NOMO-1 (cell line): ENCODE data around the gene VPS37B.

Experiments used
- DNase-seq, 2 experiments: peaks; one replicate each; lab custom pipeline; 2025; ENCODE audit not compliant: unreplicated experiment in 2 of 2; lab: John Stamatoyannopoulos, UW

Gene VPS37B

GRCh38 chr12:122855071-122855829, 40.7 kb downstream of the VPS37B start:
- no peak for DNase-seq

GRCh38 chr12:122854554-122854953, 41.4 kb downstream of the VPS37B start:
- DNase-seq = no peak

GRCh38 chr12:122853582-122854245, 42.2 kb downstream of the VPS37B start:
- DNase-seq = no peak

GRCh38 chr12:122852336-122853275, 43.3 kb downstream of the VPS37B start:
- DNase-seq = no peak

GRCh38 chr12:122851820-122852219, 44.1 kb downstream of the VPS37B start:
- DNase-seq = no peak

GRCh38 chr12:122850695-122851350, 45.1 kb downstream of the VPS37B start:
- DNase-seq = no peak

- DNase-seq = no peak
Measured at GRCh38 chr12:122850048-122850445, 45.9 kb downstream of the VPS37B start.

- DNase-seq = no peak
Measured at GRCh38 chr12:122849352-122850047, 46.4 kb downstream of the VPS37B start.

- no peak for DNase-seq
Measured at GRCh38 chr12:122848471-122849351, 47.2 kb downstream of the VPS37B start.

- no peak for DNase-seq
Measured at GRCh38 chr12:122847921-122848421, 48.0 kb downstream of the VPS37B start.

GRCh38 chr12:122847516-122847836, 48.4 kb downstream of the VPS37B start:
- no peak for DNase-seq

- DNase-seq = no peak
Measured at GRCh38 chr12:122846622-122847515, 49.1 kb downstream of the VPS37B start.

- no peak for DNase-seq
Measured at GRCh38 chr12:122845865-122846621, 49.9 kb downstream of the VPS37B start.

- no peak for DNase-seq
Measured at GRCh38 chr12:122845041-122845864, 50.7 kb downstream of the VPS37B start.

GRCh38 chr12:122844366-122844971, 51.5 kb downstream of the VPS37B start:
- DNase-seq = no peak

- no peak for DNase-seq
Measured at GRCh38 chr12:122843455-122843854, 52.5 kb downstream of the VPS37B start.
